ENCODE results near the gene DUSP15. TPM values are rescaled to one million over a fixed set of nuclear protein-coding genes. Genes with fewer than 3 reads are reported as not detected.

DUSP15 gene
- total RNA-seq, 1 experiment from 2014 or later: 2.9 TPM

GRCh38 chr20:31870726-31871617 lies 645 bp upstream of the DUSP15 start:
- Histone ChIP-seq H3K27me3 (no peaks in the 10 kb centered on the region; the same call in 1 of the 2 replicates), H3K4me3 (peak overlapping the region; percentile 69), H3K27ac (no peak overlapping the region; the same call in 1 of the 2 replicates), H3K9me3 (replicated peaks) (no peaks in the 10 kb centered on the region), H3K4me1 (peaks cover 7% of the 10 kb centered on the region; the same call in 1 of the 2 replicates), H3K36me3 (no peaks in the 10 kb centered on the region)
- DNase-seq: peak in 1 of 2 experiments; percentile 43

- no peaks in the 10 kb centered on the region for H3K9me3 ChIP-seq (replicated peaks)
- no peaks in the 10 kb centered on the region for H3K36me3 ChIP-seq
- no peak for DNase-seq
- peak overlapping the region; percentile 69 for H3K4me3 ChIP-seq
- no peak overlapping the region for H3K27ac ChIP-seq
- H3K4me1 ChIP-seq: peaks cover 7% of the 10 kb centered on the region; the same call in 1 of the 2 replicates
- H3K27me3 ChIP-seq: no peaks in the 10 kb centered on the region; the same call in 1 of the 2 replicates
Measured at GRCh38 chr20:31869673-31869941, 720 bp downstream of the DUSP15 start.

- H3K9me3 ChIP-seq (replicated peaks): no peaks in the 10 kb centered on the region
- no peak for DNase-seq
- no peaks in the 10 kb centered on the region; the same call in 1 of the 2 replicates for H3K27me3 ChIP-seq
- peak overlapping the region; percentile 69; the same call in 1 of the 2 replicates for H3K4me3 ChIP-seq
- H3K27ac ChIP-seq: no peak overlapping the region
- H3K36me3 ChIP-seq: no peaks in the 10 kb centered on the region
- peaks cover 7% of the 10 kb centered on the region; the same call in 1 of the 2 replicates for H3K4me1 ChIP-seq
Measured at GRCh38 chr20:31868853-31869672, 1.3 kb downstream of the DUSP15 start.

- no peak for DNase-seq
- H3K27me3 ChIP-seq: no peaks in the 10 kb centered on the region; the same call in 1 of the 2 replicates
- H3K9me3 ChIP-seq (replicated peaks): no peaks in the 10 kb centered on the region
- H3K27ac ChIP-seq: no peak overlapping the region
- no peak overlapping the region for H3K4me3 ChIP-seq
- peaks cover 7% of the 10 kb centered on the region; the same call in 1 of the 2 replicates for H3K4me1 ChIP-seq
- H3K36me3 ChIP-seq: no peaks in the 10 kb centered on the region
Measured at GRCh38 chr20:31866221-31866620, 4.1 kb downstream of the DUSP15 start.

GRCh38 chr20:31864521-31865400 lies 5.6 kb downstream of the DUSP15 start:
- Histone ChIP-seq H3K27ac (no peak overlapping the region), H3K4me3 (no peak overlapping the region), H3K36me3 (no peaks in the 10 kb centered on the region), H3K9me3 (replicated peaks) (no peaks in the 10 kb centered on the region), H3K4me1 (peaks cover 7% of the 10 kb centered on the region; the same call in 1 of the 2 replicates), H3K27me3 (no peaks in the 10 kb centered on the region; the same call in 1 of the 2 replicates)
- no peak for DNase-seq

- no peaks in the 10 kb centered on the region for H3K36me3 ChIP-seq
- H3K4me3 ChIP-seq: no peak overlapping the region
- H3K27me3 ChIP-seq: peaks cover 7% of the 10 kb centered on the region; the same call in 1 of the 2 replicates
- H3K27ac ChIP-seq: no peak overlapping the region
- no peaks in the 10 kb centered on the region for H3K9me3 ChIP-seq (replicated peaks)
- no peak for DNase-seq
- H3K4me1 ChIP-seq: peaks cover 3% of the 10 kb centered on the region; the same call in 1 of the 2 replicates
Measured at GRCh38 chr20:31863296-31864085, 6.8 kb downstream of the DUSP15 start.

GRCh38 chr20:31862506-31862905 lies 7.8 kb downstream of the DUSP15 start:
- DNase-seq: no peak
- H3K9me3 ChIP-seq (replicated peaks): no peaks in the 10 kb centered on the region
- peaks cover 3% of the 10 kb centered on the region; the same call in 1 of the 2 replicates for H3K4me1 ChIP-seq
- peaks cover 8% of the 10 kb centered on the region; the same call in 1 of the 2 replicates for H3K27me3 ChIP-seq
- H3K36me3 ChIP-seq: no peaks in the 10 kb centered on the region
- H3K4me3 ChIP-seq: no peak overlapping the region
- H3K27ac ChIP-seq: no peak overlapping the region

GRCh38 chr20:31862157-31862470 lies 8.2 kb downstream of the DUSP15 start:
- Histone ChIP-seq H3K4me1 (peaks cover 3% of the 10 kb centered on the region; the same call in 1 of the 2 replicates), H3K9me3 (replicated peaks) (no peaks in the 10 kb centered on the region), H3K27me3 (peaks cover 8% of the 10 kb centered on the region; the same call in 1 of the 2 replicates), H3K27ac (no peak overlapping the region), H3K4me3 (no peak overlapping the region), H3K36me3 (no peaks in the 10 kb centered on the region)
- DNase-seq: no peak

- H3K4me3 ChIP-seq: peak overlapping the region; percentile 59
Measured at GRCh38 chr20:31861385-31862156, 8.8 kb downstream of the DUSP15 start.

GRCh38 chr20:31861135-31861384 lies 9.3 kb downstream of the DUSP15 start:
- DNase-seq: peak in 1 of 2 experiments; percentile 44
- Histone ChIP-seq H3K27me3 (peaks cover 8% of the 10 kb centered on the region; the same call in 1 of the 2 replicates), H3K36me3 (no peaks in the 10 kb centered on the region)

More at GRCh38 chr20:31861385-31862156, 8.8 kb downstream of the DUSP15 start:
- H3K27me3 ChIP-seq: peaks cover 8% of the 10 kb centered on the region; the same call in 1 of the 2 replicates
- H3K9me3 ChIP-seq (replicated peaks): no peaks in the 10 kb centered on the region
- H3K27ac ChIP-seq: no peak overlapping the region
- peaks cover 3% of the 10 kb centered on the region; the same call in 1 of the 2 replicates for H3K4me1 ChIP-seq
- DNase-seq: peak; percentile 86 to 88
- no peaks in the 10 kb centered on the region for H3K36me3 ChIP-seq

GRCh38 chr20:31860390-31861134 lies 9.8 kb downstream of the DUSP15 start:
- Histone ChIP-seq H3K27me3 (peaks cover 9% of the 10 kb centered on the region; the same call in 1 of the 2 replicates), H3K36me3 (no peaks in the 10 kb centered on the region), H3K9me3 (replicated peaks) (no peaks in the 10 kb centered on the region), H3K27ac (no peak overlapping the region), H3K4me3 (peak overlapping the region; percentile 59), H3K4me1 (peaks cover 3% of the 10 kb centered on the region; the same call in 1 of the 2 replicates)
- peak; percentile 37 to 38 for DNase-seq

More at GRCh38 chr20:31861135-31861384, 9.3 kb downstream of the DUSP15 start:
- Histone ChIP-seq H3K27ac (no peak overlapping the region), H3K4me3 (peak overlapping the region; percentile 59), H3K4me1 (peaks cover 3% of the 10 kb centered on the region; the same call in 1 of the 2 replicates), H3K9me3 (replicated peaks) (no peaks in the 10 kb centered on the region)

GRCh38 chr20:31859998-31860380 lies 10.3 kb downstream of the DUSP15 start:
- Histone ChIP-seq H3K4me1 (peaks cover 3% of the 10 kb centered on the region; the same call in 1 of the 2 replicates), H3K36me3 (no peaks in the 10 kb centered on the region), H3K9me3 (replicated peaks) (no peaks in the 10 kb centered on the region), H3K27ac (no peak overlapping the region), H3K4me3 (no peak overlapping the region), H3K27me3 (peaks cover 10% of the 10 kb centered on the region; the same call in 1 of the 2 replicates)
- no peak for DNase-seq

All from SJCRH30 (cell line).